PFSK-1 (cell line): ENCODE results near the gene PALLD.
A peak's percentile ranks its signal among the peaks of the same experiment; 100 is the strongest.

Experiments used
- FOXP2 ChIP-seq: optimal IDR thresholded peaks from 2 replicates; pipeline ENCODE3; 2011; ENCODE audit warnings: borderline replicate concordance, control low read depth, inconsistent platforms; ENCODE audit not compliant: insufficient read depth; ENCODE audit errors: extremely low read length, extremely low read depth
- POLR2AphosphoS5 ChIP-seq: IDR thresholded peaks from 2 replicates; pipeline ENCODE4 v1.6.1; 2012; ENCODE audit warnings: low read depth, mild to moderate bottlenecking, control low read depth, low read length, moderate library complexity
- SIN3A ChIP-seq: IDR thresholded peaks from 2 replicates; pipeline ENCODE4 v1.6.1; 2012; ENCODE audit warnings: mild to moderate bottlenecking, low read length, moderate library complexity, borderline replicate concordance; ENCODE audit not compliant: insufficient read depth
- TAF1 ChIP-seq: IDR thresholded peaks from 2 replicates; pipeline ENCODE4 v1.6.1; 2012; ENCODE audit warnings: low read length, control low read depth, borderline replicate concordance; ENCODE audit not compliant: insufficient read depth
- TF ChIP-seq, protein P1 (sequence below), 2 experiments: IDR thresholded peaks; 2 replicates each; pipeline versions ENCODE4 v1.6.1 to v1.8.0; 2011 to 2012; ENCODE audit warnings: low read depth in 2 of 2, low read length in 2 of 2, control low read depth in 1 of 2, inconsistent platforms in 1 of 2, mild to moderate bottlenecking in 1 of 2, moderate library complexity in 1 of 2; ENCODE audit not compliant: insufficient read depth in 1 of 2

PALLD gene

DNA sequence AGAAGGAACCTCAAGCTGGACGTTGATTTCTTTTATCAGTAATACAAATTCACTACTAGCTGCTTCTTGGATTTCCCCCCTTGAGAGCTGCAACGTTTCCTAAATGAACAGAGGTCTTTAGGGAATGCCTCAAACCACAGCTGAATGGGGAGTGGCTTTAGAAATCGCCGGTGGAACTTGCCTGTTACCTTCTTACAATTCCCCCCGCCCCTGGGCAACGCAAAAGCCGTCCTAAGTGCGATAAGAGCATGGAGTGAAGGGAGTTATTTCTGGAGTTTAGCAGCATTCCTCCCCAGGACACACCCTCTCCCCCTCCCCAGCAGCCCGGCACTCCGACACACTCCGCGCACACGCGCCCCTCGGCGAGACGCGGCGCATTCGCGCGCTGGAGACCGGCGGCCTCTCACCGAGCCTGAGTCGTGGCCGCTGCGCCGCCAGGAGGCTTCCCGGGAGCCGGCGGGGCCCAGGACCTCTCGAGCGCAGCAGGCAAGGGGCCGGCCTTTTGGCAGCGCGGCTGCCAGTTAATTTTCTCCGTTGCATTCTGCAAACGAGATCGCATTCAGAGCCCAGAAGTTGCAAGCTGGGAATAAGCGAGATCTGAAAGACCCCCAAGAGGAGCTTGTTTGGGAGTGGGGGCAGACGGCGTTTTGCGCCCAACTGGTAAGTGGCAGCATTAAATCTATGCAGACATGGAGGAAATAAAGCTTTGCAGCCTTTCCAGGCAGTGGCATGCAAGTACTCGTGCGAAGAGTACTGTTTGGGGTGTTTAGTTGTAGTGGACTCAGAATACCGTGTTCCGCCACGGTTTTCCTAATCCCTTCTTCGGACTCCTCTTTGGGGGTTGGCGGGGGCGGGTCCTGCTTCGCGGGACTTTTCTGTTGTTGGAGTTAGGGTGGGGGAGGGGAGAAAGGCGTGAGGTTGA, 134.7 kb downstream of the PALLD start:
- no peak for TF ChIP-seq TAF1
- peak; percentile 66; the same call in 1 of the 2 replicates for TF ChIP-seq SIN3A
- TF ChIP-seq, protein P1, sequence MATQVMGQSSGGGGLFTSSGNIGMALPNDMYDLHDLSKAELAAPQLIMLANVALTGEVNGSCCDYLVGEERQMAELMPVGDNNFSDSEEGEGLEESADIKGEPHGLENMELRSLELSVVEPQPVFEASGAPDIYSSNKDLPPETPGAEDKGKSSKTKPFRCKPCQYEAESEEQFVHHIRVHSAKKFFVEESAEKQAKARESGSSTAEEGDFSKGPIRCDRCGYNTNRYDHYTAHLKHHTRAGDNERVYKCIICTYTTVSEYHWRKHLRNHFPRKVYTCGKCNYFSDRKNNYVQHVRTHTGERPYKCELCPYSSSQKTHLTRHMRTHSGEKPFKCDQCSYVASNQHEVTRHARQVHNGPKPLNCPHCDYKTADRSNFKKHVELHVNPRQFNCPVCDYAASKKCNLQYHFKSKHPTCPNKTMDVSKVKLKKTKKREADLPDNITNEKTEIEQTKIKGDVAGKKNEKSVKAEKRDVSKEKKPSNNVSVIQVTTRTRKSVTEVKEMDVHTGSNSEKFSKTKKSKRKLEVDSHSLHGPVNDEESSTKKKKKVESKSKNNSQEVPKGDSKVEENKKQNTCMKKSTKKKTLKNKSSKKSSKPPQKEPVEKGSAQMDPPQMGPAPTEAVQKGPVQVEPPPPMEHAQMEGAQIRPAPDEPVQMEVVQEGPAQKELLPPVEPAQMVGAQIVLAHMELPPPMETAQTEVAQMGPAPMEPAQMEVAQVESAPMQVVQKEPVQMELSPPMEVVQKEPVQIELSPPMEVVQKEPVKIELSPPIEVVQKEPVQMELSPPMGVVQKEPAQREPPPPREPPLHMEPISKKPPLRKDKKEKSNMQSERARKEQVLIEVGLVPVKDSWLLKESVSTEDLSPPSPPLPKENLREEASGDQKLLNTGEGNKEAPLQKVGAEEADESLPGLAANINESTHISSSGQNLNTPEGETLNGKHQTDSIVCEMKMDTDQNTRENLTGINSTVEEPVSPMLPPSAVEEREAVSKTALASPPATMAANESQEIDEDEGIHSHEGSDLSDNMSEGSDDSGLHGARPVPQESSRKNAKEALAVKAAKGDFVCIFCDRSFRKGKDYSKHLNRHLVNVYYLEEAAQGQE (IDR thresholded peaks at IDR 0.05; ENCODE audit: insufficient read depth in 1 of 2, low read depth in 2 of 2, low read length in 2 of 2): no peak
- TF ChIP-seq POLR2AphosphoS5: no peak; the same call in 1 of the 2 replicates
- peak; percentile 74 for TF ChIP-seq FOXP2

DNA sequence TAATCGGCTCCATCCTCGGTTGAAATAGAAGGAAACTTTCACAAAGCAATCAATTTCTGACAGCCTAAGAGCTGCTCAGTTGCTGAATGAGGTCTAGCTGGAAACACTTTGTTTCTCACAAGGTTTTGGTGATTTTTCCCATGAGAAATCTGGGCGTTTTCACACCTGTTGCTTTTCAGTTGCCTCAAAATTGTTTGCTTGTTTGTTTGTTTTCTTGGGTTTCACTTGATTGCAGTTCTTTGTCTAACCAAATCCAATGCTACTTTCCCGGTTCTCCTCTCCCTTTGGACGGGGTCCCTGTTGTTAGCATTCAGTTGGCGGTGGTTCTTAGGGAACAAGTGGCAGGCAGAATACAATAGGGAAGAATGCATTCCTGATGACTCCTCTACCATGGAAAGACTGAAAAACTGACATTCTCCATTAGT, 135.5 kb downstream of the PALLD start:
- no peak for TF ChIP-seq SIN3A
- no peak for TF ChIP-seq POLR2AphosphoS5
- no peak for TF ChIP-seq FOXP2

- TF ChIP-seq, protein P1 (IDR thresholded peaks at IDR 0.05; ENCODE audit: insufficient read depth in 1 of 2, low read depth in 2 of 2, low read length in 2 of 2): no peak
- no peak for TF ChIP-seq TAF1
- no peak for TF ChIP-seq FOXP2
- no peak for TF ChIP-seq SIN3A
- TF ChIP-seq POLR2AphosphoS5: no peak
Observed at GRCh38 chr4:168633064-168633463, 136.2 kb downstream of the PALLD start.

DNA sequence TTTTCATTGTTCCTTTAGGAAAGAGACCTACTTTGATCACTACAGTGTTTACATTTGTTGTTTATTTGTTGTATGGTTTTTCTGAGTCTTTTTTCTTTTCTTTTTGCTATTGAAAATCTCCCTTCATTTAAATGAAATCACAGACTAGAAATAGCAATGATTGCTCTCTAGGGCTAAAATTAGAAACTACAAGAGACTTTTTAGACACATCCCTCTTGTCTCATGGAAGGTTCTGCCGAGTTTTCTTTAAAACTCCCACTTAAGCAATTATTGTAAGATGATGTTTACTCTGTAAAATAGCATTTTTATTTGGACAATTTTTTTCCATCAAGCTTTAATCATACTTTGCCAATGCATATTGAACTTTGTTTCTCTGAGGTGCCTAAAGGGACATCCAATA, 136.6 kb downstream of the PALLD start:
- TF ChIP-seq SIN3A (no peak), TAF1 (no peak), POLR2AphosphoS5 (no peak)

- TF ChIP-seq SIN3A (no peak; the same call in 1 of the 2 replicates), TAF1 (peak; percentile 43; the same call in 1 of the 2 replicates)
Observed at GRCh38 chr4:168634276-168634802, 137.5 kb downstream of the PALLD start.

- TF ChIP-seq POLR2AphosphoS5 (no peak), FOXP2 (no peak)
Observed at GRCh38 chr4:168636040-168636439, 139.2 kb downstream of the PALLD start.

DNA sequence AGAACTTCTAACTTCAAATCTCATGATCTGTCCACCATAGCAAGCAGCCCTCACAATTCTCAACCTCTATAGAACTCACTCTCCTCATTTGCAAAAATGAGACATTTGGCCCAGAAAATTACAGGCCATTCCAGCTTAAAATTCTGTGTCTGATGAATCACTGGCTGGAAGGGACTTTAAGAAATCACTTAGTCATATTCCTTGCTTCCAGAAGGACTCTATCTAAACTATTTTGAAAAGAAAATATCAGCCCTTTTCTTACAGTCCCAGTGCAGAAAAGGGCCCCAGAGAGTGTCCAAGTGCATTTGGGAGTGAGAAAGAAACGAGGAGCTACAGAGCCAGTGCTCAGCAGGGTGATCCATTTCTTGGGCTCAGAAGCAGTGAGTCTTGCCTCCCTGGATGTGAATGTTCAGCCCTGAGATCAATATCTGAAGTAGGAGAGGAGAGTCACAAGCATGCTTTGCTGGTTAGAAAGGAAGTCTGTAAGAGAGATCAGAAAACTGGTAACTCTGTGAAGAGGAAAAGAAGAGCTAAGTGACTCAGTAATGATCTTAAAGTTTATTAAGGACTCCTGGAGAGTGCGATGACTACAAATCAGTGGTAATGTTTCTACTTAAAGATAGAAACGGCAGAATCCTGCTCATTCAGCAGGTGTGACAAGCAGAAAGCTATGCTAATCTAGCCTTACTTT, 139.8 kb downstream of the PALLD start:
- TF ChIP-seq FOXP2 (no peak), POLR2AphosphoS5 (no peak), SIN3A (0 out of 2 replicates have a peak, but pooled peaks have one; percentile 25)
- TF ChIP-seq, protein P1 (IDR thresholded peaks at IDR 0.05; ENCODE audit: insufficient read depth in 1 of 2, low read depth in 2 of 2, low read length in 2 of 2): no peak
